D721Med (cell line): ENCODE data around the gene TFB1M.

Source experiments
- DNase-seq: peaks from one replicate; pipeline ENCODE4 v3.0.0; 2011; ENCODE audit warnings: low spot score; ENCODE audit not compliant: insufficient read length
- FAIRE-seq: peaks from 2 replicates; lab custom pipeline; 2011; peaks lifted over from hg19 to GRCh38; lab: Jason Lieb, UNC
- CTCF ChIP-seq: IDR thresholded peaks from 2 replicates; pipeline ENCODE4 v1.5.1; 2012; ENCODE audit warnings: mild to moderate bottlenecking, control low read depth; ENCODE audit not compliant: insufficient read depth; ENCODE audit errors: missing control alignments

TFB1M gene

GRCh38 chr6:155263373-155264063 is 50.8 kb downstream of the TFB1M start, which contains the start of gene CLDN20:
Gene CLDN20, plus strand, starts transcription at chr6:155264013. Its CDS starts 11,707 bp downstream, at chr6:155275720.
- no peak for FAIRE-seq
- no peak for TF ChIP-seq CTCF

GRCh38 chr6:155262655-155263054 is 51.6 kb downstream of the TFB1M start:
- no peak for TF ChIP-seq CTCF
- no peak for FAIRE-seq

More at GRCh38 chr6:155263373-155264063, 50.8 kb downstream of the TFB1M start, which contains the start of gene CLDN20:
- no peak for DNase-seq

GRCh38 chr6:155261111-155261900 is 53.0 kb downstream of the TFB1M start:
- DNase-seq (no peak), FAIRE-seq (no peak)
- no peak for TF ChIP-seq CTCF

More at GRCh38 chr6:155262655-155263054, 51.6 kb downstream of the TFB1M start:
- no peak for DNase-seq

- no peak for TF ChIP-seq CTCF
- FAIRE-seq (no peak), DNase-seq (no peak)
Measured at GRCh38 chr6:155260686-155261085, 53.6 kb downstream of the TFB1M start.

- TF ChIP-seq CTCF, result no peak
- DNase-seq (no peak), FAIRE-seq (no peak)
Measured at GRCh38 chr6:155259897-155260296, 54.4 kb downstream of the TFB1M start.

- no peak for FAIRE-seq
- no peak for TF ChIP-seq CTCF
- DNase-seq, result no peak
Measured at GRCh38 chr6:155259204-155259603, 55.1 kb downstream of the TFB1M start.

- FAIRE-seq (no peak), DNase-seq (no peak)
- TF ChIP-seq CTCF, result no peak
Measured at GRCh38 chr6:155257796-155258195, 56.5 kb downstream of the TFB1M start.
